Stomach (tissue), 9 donors: ENCODE measurements around the gene IL18BP. TPM values are rescaled to one million over a fixed set of nuclear protein-coding genes. Genes with fewer than 3 reads are reported as not detected.

ENCODE experiments used
- DNase-seq, 2 donors: peaks; one replicate each; pipeline versions ENCODE4 v3.0.0 to v3.0.0-alpha.2; 2013 to 2019
- H3K27ac ChIP-seq, 5 donors: fragments of 200-600 bp in 4 of 5; sonication (generic) in 4 of 5; one replicate each; pipeline ENCODE4 v1.5.1; 2013 to 2019; ENCODE audit warnings: mild to moderate bottlenecking in 1 of 5, moderate library complexity in 1 of 5
- H3K27me3 ChIP-seq, 3 donors: fragments of 200-600 bp; sonication (generic); one replicate each; pipeline ENCODE4 v1.5.1; 2017 to 2019; ENCODE audit warnings: mixed run types in 1 of 3
- H3K36me3 ChIP-seq, 4 donors: fragments of 200-600 bp; sonication (generic); 1 replicate in 3 of 4; 2 replicates in 1 of 4; pipeline ENCODE4 v1.5.1; 2016 to 2019
- H3K4me1 ChIP-seq, 4 donors: fragments of 200-600 bp; sonication (generic); one replicate each; pipeline ENCODE4 v1.5.1; 2016 to 2019
- H3K4me3 ChIP-seq, 4 donors: fragments of 200-600 bp; sonication (generic) in 3 of 4; one replicate each; pipeline ENCODE4 v1.5.1; 2016 to 2019; ENCODE audit warnings: mild to moderate bottlenecking in 1 of 4
- H3K9me3 ChIP-seq, 4 donors: fragments of 200-600 bp; sonication (generic); one replicate each; pipeline ENCODE4 v1.5.1; 2016 to 2019
- EP300 ChIP-seq: sonication (generic); formaldehyde crosslinking; IDR thresholded peaks from one replicate; pipeline ENCODE4 v1.6.1; 2017; ENCODE audit warnings: antibody characterized with exemption
- POLR2A ChIP-seq, 4 donors: fragments of 450-650 bp; IDR thresholded peaks; one replicate each; pipeline ENCODE4 v1.6.1; 2016; ENCODE audit warnings: antibody characterized with exemption in 4 of 4, control low read depth in 2 of 4, mild to moderate bottlenecking in 1 of 4, moderate library complexity in 1 of 4
- POLR2AphosphoS5 ChIP-seq, 3 donors: sonication (generic); formaldehyde crosslinking; IDR thresholded peaks; one replicate each; pipeline ENCODE4 v1.6.1; 2016; ENCODE audit warnings: antibody characterized with exemption in 3 of 3
- WGBS, 5 donors: extraction: QIAGEN DNeasy Blood & Tissue Kit in 3 of 5; methylation state at CpG; one replicate each; pipeline versions ENCODE4 v1.1.5 to v1.1.7; 2013 to 2018; 5-methylcytosine and 5-hydroxymethylcytosine counted together
- intact Hi-C: fragments of 100-400 bp; cut with DNase I; formaldehyde crosslinking; loops from one replicate; pipeline ENCODE4 v1.15.1; 2023; ENCODE audit warnings: low total_unique reads
- polyA plus RNA-seq, 3 donors: library from polyadenylated mRNA; stranded (reverse); fragments of 200-250 nt; gene quantifications; one replicate each; pipeline ENCODE4 v1.2.3, GENCODE V29; 2013
- total RNA-seq, 5 donors: library from RNA; depleted of rRNA; stranded (reverse); fragments of >200 nt; gene quantifications; one replicate each; pipeline versions ENCODE4 v1.1.0 to v1.2.3, GENCODE V29; 2014 to 2016
- TF ChIP-seq, protein P1 (sequence below), 7 experiments: fragments of 450-650 bp in 4 of 7; fragments of 200-600 bp in 3 of 7; sonication (generic) in 3 of 7; IDR thresholded peaks; one replicate each; pipeline ENCODE4 v1.5.1; 2016 to 2019; ENCODE audit warnings: antibody characterized with exemption in 7 of 7, control low read depth in 2 of 7, mild to moderate bottlenecking in 1 of 7
- donor health status: healthy with polysubstance abuse.
- donor health status: Bipolar disorder and iron deficiency.
- donor health status: healthy.

The IL18BP gene
- total and polyA plus RNA-seq, 8 donors, result 2.0 to 14.8 (median 5.7) TPM

DNA sequence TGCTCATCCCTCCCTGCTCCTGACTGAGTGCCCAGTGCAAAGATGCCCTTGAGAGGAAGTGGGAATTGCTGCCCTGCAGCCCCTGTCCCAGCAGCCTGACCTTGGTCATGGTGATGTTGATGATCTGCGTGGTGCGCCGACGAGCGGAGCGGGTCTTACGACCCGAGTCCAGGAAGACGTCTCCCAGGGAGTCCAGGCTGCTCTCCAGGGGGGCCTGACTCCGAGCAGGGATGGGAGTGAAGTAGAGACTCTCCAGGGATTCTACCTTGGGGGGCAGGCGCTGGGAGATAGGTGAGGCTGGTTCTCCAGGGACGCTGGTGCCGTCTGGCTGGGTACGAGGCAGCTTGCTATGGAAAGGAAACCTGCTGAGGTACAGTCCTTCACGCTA, 8.4 kb downstream of the IL18BP start:
- Histone ChIP-seq H3K36me3 (peaks cover 95 to 100% (median 100%) of the 10 kb centered on the region in 4 donors), H3K9me3 (no peaks in the 10 kb centered on the region), H3K27ac (no peak overlapping the region), H3K4me1 (peaks cover 0 to 55% (median 19%) of the 10 kb centered on the region in 4 donors), H3K27me3 (no peaks in the 10 kb centered on the region), H3K4me3 (no peak overlapping the region)
- intact Hi-C loops, result no loop called here
- DNase-seq, result no peak
- WGBS, 5 donors, result 86 to 91% (median 90%) methylated on average over 11 to 15 of the region's 15 CpGs
- TF ChIP-seq EP300, result no peak
- TF ChIP-seq POLR2AphosphoS5 (IDR thresholded peaks at IDR 0.05), result no peak
- TF ChIP-seq POLR2A (IDR thresholded peaks at IDR 0.05), result no peak
- TF ChIP-seq, protein P1, sequence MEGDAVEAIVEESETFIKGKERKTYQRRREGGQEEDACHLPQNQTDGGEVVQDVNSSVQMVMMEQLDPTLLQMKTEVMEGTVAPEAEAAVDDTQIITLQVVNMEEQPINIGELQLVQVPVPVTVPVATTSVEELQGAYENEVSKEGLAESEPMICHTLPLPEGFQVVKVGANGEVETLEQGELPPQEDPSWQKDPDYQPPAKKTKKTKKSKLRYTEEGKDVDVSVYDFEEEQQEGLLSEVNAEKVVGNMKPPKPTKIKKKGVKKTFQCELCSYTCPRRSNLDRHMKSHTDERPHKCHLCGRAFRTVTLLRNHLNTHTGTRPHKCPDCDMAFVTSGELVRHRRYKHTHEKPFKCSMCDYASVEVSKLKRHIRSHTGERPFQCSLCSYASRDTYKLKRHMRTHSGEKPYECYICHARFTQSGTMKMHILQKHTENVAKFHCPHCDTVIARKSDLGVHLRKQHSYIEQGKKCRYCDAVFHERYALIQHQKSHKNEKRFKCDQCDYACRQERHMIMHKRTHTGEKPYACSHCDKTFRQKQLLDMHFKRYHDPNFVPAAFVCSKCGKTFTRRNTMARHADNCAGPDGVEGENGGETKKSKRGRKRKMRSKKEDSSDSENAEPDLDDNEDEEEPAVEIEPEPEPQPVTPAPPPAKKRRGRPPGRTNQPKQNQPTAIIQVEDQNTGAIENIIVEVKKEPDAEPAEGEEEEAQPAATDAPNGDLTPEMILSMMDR (IDR thresholded peaks at IDR 0.05), result no peak

DNA sequence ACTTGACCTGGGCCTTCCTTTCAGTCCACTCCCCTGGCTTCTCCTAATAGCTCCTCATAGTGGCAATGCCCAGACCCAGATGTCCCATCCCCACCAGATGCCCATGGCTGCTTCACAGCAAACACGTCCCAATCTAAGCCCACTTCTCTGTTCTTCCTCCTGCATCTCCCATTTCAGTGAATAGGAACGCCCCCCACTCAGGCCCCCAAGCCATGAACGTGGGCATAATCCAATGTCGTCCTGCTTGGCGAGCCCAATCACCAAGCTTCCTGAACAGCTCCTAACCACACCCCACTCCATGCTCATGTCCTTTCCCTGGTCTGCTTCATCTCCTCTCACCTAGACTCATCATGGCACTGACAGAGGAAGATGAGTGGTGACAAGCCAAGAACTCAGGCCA, 8.9 kb downstream of the IL18BP start:
- H3K36me3 ChIP-seq, result peaks cover 100% of the 10 kb centered on the region in 4 donors
- peaks cover 3 to 56% (median 22%) of the 10 kb centered on the region in 4 donors for H3K4me1 ChIP-seq
- WGBS, 5 donors, result 77 to 85% (median 82%) methylated on average over 5 of the region's 5 CpGs
- intact Hi-C loops, result no loop called here
- no peaks in the 10 kb centered on the region for H3K9me3 ChIP-seq
- H3K27ac ChIP-seq, result no peak overlapping the region
- no peaks in the 10 kb centered on the region for H3K27me3 ChIP-seq
- no peak for DNase-seq
- H3K4me3 ChIP-seq, result no peak overlapping the region
- TF ChIP-seq EP300, result no peak
- TF ChIP-seq, protein P1 (IDR thresholded peaks at IDR 0.05), result no peak
- no peak for TF ChIP-seq POLR2AphosphoS5 (IDR thresholded peaks at IDR 0.05)
- no peak for TF ChIP-seq POLR2A (IDR thresholded peaks at IDR 0.05)

DNA sequence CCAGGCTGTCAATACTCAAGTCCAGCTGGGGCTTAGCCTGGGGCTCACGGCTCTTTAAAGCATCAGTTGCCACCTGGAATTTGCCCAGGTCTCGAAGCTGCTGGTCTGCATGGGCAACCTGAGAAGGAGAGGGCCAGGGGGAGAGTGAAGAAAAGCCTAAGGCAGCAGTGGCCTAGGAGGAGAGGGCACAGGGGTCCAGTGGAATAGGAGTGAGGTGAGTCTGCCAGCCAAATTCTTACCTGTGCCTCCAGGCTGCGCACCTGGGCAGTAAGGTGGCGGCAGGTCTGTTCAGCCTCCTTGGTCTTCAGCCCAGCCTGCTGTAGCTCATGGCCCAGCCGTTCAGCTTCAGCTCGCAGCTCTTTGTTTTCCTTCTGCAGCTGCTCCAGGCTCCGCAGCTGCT, 10.0 kb downstream of the IL18BP start:
- Histone ChIP-seq H3K9me3 (no peaks in the 10 kb centered on the region), H3K4me3 (no peak overlapping the region), H3K27ac (no peak overlapping the region), H3K4me1 (peaks cover 15 to 56% (median 33%) of the 10 kb centered on the region in 4 donors), H3K36me3 (peaks cover 100% of the 10 kb centered on the region in 4 donors), H3K27me3 (no peaks in the 10 kb centered on the region)
- 76 to 93% (median 82%) methylated on average over 5 to 7 of the region's 7 CpGs for WGBS, 5 donors
- TF ChIP-seq, protein P1 (IDR thresholded peaks at IDR 0.05), result no peak
- TF ChIP-seq POLR2AphosphoS5 (IDR thresholded peaks at IDR 0.05) (no peak), POLR2A (IDR thresholded peaks at IDR 0.05) (no peak), EP300 (no peak)
- no peak for DNase-seq
- intact Hi-C loops, result no loop called here

DNA sequence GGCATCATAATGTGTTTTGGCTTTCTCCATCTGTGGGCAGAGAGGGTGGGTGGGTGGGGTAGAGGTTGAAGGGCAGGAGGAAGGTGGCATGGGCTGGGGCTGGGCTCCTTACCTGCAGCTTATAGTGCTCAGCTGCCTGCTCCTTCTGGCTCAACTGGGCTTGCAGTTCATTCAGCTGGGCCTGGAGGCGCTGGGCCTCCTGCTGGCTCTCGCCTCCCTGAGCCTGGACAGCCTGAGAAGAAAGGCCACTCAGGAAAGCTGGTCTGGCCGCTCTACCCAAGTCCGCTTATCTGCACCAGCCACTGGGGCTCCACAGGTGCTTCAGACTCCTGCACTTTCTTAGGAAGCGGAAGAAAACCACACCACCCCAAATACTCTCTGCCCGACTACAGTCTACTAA, 10.4 kb downstream of the IL18BP start:
- 91 to 99% (median 94%) methylated on average over 5 to 6 of the region's 6 CpGs for WGBS, 5 donors
- Histone ChIP-seq H3K9me3 (no peaks in the 10 kb centered on the region), H3K27ac (no peak overlapping the region), H3K4me3 (no peak overlapping the region), H3K36me3 (peaks cover 100% of the 10 kb centered on the region in 4 donors), H3K27me3 (no peaks in the 10 kb centered on the region), H3K4me1 (peaks cover 19 to 56% (median 38%) of the 10 kb centered on the region in 4 donors)
- DNase-seq, result no peak
- intact Hi-C loops, result no loop called here
- TF ChIP-seq EP300 (no peak), POLR2A (IDR thresholded peaks at IDR 0.05) (no peak), POLR2AphosphoS5 (IDR thresholded peaks at IDR 0.05) (no peak)
- TF ChIP-seq, protein P1 (IDR thresholded peaks at IDR 0.05), result no peak
